Fibroblast of lung (primary cell): ENCODE results near the gene CHD6.

Source experiments
- CTCF ChIP-seq, 2 donors: IDR thresholded peaks in 1 of 2; conservative IDR thresholded peaks in 1 of 2; 1 replicate in 1 of 2; 2 replicates in 1 of 2; pipeline ENCODE4 v1.5.1; 2011 to 2012; ENCODE audit warnings: low read length in 2 of 2, control low read depth in 1 of 2, inconsistent platforms in 1 of 2, low read depth in 1 of 2, mild to moderate bottlenecking in 1 of 2
- EZH2 ChIP-seq: IDR thresholded peaks from 2 replicates; pipeline ENCODE4 v1.5.1; 2012; ENCODE audit warnings: low read length, control low read depth, mild to moderate bottlenecking; ENCODE audit errors: missing control alignments

GRCh38 chr20:41379551-41379950, 238.6 kb downstream of the CHD6 start:
- no peak for TF ChIP-seq CTCF (conservative IDR thresholded peaks at IDR 0.05 in 1 of 2, IDR thresholded peaks at IDR 0.05 in 1 of 2; ENCODE audit: low read depth in 1 of 2, low read length in 2 of 2)
- TF ChIP-seq EZH2 = no peak
